HG02610 (cell line): ENCODE data around the gene FAM78B.
A peak's percentile ranks its signal among the peaks of the same experiment; 100 is the strongest.

Experiments
- ATAC-seq: cut with Tn5 transposase; IDR thresholded peaks from one replicate; pipeline ENCODE4 v1.9.1; 2021; ENCODE audit warnings: mild to moderate bottlenecking, moderate library complexity; ENCODE audit not compliant: unreplicated experiment

The FAM78B gene, protein sequence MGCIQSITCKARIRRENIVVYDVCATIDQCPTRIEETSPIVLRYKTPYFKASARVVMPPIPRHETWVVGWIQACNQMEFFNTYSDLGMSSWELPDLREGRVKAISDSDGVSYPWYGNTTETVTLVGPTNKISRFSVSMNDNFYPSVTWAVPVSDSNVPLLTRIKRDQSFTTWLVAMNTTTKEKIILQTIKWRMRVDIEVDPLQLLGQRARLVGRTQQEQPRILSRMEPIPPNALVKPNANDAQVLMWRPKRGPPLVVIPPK

DNA sequence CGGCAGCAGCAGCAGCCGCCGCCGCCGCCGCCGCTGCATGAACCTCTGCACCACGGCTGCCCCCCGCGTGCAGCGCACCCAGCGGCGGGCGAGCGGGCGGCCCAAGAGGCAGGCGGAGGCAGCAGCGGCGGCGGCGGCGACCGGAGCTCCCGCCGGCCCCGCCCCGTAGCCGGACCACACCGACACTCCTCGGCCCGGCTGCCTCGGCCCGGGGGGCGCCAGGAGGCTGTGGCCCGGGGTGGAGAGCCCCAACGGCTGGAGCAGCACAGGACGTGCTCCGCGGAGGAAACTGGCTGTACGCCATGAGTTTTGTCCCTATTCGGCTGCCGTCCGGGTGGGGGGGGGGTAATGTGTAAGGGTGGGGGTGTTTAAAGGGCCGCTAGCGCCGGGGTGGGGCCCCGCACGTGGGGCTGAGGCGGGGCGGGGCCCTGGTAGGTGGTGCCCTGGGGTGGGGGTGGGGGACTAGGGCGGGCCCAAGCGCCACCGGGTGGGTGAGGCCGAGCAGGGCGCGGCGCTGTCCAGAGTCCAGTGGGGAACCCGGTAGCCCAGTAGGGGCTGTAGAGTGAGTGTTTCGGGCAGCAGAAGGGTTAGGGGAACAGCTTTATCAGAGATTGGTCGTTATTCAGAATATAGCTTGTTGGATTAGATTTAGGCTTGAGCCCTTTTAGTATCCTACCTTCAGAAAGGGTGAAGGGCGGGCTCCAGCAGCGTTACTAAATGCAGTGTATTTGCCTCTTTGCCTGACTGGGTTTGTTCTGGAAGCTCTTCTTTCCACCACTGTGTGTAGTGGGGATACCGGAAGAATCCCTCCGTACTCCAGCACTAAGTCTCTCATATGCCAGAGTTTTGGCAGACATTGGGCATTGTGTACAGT is at the start of gene FAM78B:
Gene FAM78B, minus strand, starts transcription at position 304 of the 874 bp plus-strand sequence. CDS start 753 bp downstream, outside the sequence.
- ATAC-seq: peak; percentile 34

DNA sequence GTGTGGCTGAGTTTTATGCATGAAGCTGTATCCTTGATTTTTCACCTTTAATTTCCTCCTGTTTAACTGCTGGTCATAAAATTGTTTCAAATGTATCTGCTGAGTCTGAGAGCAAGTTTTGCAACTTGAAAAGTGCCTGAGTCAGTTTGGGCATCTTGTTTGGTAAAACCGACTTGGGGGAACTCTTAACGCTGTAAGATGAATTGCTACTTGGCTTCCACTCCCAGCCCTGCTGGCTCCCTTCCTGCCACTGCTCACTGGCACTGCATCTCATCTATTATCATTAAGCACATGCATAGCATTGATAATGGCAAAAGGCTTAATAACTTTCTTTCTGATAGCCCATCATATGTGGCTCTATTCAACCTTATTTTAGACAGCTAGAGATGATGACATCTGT is 35.7 kb upstream of the FAM78B start:
- ATAC-seq: no peak

DNA sequence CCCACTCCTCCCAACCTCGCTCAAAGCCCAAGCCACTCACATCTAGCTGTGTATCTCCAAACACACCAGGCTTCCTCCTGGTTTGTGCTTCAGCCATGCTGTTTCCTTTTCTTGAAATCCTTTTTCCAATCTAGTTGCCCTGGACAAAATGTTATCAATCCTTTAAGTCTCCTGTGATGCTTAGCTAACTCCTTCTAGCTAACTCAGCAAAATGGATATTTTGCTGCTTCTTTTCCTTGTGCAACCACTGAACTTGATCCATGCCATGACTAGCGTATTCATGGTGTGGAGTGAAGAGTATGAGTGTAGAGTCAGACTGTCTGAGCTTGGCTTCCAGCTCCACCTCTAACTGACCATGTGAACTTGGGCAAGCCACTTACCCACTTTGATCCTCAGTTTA is 33.9 kb upstream of the FAM78B start:
- no peak for ATAC-seq

DNA sequence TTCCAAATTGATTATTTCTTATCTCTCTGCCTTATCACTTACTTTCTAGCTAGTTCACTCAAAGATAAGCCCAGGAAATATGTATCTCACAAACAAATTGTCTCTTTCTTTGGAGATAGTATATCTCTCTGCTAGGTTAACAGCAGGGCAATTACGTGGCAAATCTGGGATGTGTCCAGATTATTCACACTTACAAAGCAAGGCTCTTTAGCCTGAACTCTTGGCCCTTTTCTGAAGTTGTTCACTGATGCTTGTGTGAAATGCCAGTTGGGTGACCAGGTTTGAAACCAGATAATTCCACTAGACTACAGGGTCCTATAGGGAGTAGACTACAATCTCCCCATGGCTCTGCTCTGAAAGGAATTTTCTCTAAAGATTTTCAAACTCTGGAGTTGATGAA is 30.8 kb upstream of the FAM78B start:
- no peak for ATAC-seq

DNA sequence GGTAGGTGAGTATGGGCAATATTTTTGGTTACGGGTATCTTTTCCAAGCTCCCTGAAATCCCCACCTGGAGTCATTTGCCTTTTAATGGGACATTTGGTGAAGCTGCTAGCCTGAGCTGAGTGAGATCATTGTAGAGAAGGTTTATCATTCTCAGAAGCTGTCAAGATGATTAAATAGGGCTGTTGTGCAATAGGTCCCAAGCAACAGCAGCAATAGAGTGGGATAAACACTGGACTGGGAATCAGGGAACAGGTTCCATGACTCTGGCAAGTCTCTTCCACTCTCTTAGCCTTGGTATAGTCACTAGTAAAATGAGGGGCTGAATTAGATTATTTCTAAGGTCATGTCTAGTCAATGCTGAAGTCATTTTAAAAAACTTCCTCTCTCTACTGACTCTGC is 30.3 kb upstream of the FAM78B start:
- no peak for ATAC-seq

DNA sequence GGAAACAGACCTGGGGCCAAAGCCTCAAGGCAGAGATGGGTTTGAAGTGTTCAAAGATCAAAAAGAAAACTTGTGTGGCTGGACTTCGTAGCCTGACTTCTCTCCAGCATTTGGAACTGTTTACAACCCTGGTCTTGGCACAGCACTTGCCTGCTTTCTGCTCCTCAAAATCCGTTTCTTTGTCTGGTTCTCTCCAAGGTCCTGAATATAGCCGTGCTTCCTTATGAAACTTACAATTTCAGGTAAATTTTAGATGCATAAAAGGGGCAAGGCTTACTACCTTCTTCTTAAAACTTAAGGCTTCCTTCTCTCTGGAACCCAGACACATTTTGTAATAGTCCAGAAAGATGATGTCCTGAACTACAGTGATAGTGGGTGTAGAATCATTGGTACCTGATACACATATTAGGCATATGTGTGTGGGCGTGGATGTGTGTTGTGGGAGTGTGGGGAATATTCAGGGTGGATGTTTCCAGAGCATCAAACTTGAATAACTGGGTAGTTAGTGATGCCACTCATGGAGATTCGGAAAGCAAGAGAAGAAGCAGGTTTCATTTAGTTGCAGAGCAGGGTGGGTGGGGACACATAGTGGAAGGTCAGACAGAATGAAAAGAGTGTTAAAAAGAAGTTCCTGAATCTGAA is 26.4 kb upstream of the FAM78B start:
- no peak for ATAC-seq

DNA sequence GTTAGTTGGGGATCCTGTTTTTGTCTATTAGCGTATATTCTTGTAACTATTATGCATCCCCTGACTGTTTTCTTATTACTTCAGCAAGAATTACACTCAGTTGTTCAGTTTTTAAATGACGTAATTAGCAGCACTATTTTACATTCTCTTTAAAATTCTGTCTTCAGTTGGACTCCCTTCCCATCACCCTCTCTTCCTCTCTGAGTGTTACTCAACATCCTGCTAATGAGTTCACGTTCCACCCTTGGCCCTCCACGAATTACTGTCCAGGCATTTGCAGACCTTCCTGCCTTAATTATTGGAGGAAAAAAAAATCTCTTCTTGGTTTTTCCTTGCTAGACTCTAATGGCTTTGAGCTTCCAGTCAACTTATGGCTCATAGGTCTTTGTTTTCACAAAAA is 23.6 kb upstream of the FAM78B start:
- no peak for ATAC-seq

DNA sequence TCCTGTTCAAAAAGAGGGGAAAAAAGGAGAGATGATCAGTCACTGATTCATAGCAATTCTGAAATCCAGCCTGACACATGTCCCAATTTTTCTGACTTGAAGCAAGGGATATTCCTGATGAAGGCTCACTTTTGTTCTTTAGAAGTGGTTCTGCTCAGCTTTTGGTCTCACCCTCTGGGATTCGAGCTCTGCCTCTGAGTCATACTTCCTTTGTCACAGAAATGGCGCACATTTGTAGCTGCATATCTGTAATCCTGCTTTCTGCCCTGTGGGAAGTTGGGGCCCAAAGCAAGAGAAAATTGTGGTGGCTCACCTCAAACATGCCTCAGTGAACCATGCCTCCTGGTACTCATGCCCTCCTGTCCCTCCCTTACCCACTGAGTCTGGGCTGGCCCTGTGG is 22.3 kb upstream of the FAM78B start:
- no peak for ATAC-seq

DNA sequence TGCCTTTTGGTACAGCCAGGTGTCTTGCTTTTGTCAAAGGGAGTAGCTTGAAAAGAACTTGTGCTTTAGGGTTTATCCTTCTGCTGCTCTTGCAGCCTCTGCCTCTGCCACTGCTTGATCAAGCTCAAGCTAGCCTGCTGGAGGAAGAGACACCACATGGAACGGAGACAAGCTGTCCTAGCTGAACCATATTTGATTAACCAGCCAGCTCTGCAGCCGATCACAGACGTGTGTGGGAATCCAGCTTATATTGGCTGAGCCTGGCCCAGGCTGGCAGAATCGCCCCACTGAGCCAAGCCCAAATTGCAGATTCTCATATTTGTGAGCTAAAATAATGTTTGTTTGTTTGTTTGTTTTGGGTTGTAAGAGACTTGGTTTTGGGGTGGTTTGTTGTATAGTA is 18.7 kb upstream of the FAM78B start:
- no peak for ATAC-seq

DNA sequence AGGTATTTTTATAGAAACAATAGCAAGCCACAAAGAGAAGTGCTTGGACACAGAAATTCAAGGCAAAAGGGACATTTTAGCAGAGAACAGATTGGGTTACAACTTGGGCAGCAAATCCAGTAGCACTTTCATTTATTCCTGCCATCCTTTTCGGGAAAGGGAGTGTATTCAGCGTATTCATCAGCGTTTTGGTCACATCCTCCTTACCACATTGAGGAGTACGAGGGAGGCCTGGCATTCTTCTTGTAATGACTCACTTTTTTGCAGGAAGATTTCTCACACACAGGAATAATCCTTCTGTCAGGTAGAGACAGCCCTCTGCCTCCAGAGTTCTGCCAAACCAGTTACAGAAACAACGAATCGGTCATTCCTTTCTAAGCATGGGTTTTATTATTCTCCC is 18.1 kb upstream of the FAM78B start:
- ATAC-seq: no peak

DNA sequence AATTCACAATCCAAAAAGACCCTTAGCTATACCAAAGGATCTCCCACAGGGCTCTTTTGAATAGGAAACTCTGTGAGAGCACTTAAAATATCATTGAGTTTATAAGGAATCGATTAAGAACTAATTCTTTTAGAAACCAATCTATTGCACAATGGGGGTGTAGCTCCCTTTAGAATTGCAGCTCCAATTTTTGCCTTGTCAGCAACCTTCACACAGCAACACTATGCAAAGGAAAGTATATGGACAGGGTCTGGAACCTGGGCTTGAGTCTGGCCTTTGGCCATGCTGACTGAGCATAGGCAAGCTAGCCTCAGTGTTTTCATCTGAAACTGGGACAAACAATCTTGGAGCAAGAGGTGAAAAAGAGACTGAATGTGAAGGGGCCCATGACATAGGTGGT is 17.2 kb upstream of the FAM78B start:
- no peak for ATAC-seq

DNA sequence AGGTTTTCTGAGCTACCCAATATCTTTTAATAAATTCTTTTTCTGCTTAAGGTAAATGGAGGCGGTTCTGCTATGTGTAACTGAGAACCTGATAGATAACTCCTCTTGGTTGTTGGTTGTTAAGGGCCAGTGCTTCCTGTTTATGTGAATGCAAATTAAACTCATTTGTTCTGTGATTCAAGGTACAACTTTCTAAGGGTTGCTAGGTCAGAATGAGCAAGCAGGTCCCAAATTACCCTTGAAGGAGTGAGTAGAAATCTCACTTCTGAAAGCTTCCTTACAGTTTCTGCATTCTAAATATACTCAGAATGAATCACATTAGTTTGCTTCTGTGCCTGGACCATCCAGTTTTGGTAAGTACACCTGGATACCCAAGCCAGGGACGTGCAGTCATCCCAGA is 15.5 kb upstream of the FAM78B start:
- ATAC-seq: peak; percentile 72

DNA sequence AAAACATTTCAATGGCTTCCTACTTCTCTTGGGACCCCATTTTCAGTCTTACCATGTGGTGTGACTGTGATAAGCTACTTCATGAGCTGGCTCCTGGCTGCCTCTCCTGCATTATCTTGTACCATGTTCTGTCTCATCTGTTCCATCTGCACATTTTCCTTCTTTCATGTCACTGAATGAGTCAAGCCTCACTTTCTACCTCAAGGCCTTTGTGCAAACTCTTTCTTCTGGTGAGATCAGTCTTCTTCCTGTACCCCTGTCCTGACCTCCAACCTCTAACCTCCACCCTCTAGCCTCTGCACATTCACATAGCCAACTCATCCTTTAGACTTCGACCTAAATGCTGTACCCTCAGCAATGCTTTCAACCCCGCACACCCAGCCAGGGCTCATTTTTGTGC is 9.6 kb upstream of the FAM78B start:
- ATAC-seq: peak; percentile 17

DNA sequence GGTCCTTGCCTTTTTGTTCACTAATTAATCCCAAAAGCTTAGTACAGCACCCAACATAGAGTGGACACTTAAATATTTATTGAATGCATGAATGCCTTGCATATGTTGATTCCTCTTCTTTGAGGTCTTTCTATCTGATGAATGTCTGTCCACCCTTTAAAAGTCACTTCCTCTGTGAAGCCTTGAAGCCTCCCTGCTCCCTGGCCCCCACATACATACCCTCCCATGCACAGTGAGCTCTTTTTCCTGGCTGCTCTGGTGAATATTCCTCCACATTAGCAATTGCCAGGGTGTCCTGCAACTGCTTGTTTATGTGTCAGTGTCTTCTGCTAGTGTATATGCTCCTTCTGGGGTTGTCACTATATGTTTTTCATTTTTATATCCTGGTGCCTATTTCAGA is 8.2 kb upstream of the FAM78B start:
- no peak for ATAC-seq

DNA sequence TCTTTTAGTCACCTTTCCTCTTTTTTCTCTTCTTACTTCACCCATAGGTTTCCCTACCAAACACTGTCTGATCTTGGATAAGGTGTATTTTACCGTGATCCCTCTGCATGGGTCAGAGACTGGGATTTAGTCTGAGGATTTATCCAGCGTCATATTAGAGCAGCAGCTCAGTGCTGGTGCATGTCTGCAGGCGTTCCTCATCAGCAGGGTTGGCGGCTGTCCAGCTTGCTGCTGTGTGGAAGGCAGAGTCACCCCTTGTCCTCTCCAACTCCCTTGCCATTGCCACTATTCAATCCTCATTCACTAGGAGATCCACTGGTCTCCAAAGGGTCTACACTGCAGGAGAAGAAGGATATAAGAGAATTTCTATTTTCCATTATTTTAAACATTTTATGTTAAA is 7.3 kb upstream of the FAM78B start:
- ATAC-seq: no peak

DNA sequence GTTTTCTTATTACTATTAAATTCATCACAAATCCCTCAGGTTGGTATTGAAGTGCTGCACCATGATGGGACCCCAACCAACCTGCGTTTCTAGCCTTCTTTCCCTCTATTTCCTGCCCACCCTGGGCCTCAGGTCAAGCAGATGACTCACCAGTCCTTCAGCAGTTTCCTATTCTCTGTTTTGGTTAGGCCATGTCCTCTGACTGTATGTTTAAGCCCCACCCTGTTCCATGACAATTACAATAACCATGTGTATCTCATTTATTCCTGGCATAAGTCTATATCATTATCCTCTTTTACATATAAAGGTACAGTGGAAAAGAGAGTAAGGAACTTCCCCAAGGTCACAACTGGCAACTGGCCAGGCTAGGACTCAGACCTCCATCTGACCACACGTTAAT is 5.3 kb upstream of the FAM78B start:
- ATAC-seq: no peak

DNA sequence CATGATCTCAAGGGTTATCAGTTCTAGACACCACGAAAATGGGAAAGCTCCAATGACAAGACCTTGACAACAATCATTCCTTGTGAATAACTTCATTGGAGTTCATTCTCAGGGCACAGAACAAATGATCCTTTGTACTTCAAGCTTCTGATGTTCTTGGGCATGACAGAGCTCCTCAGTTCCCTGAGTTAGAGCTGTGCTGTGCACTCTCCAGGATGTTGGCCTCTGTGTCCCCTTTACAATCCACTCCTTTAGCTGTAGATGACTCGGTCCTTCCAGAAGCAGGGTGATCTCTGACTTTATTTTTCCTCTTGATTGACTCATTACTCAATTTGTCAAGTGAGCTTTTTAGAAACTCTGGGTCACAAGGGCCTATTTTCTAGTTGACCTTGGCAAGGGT is 3.9 kb upstream of the FAM78B start:
- no peak for ATAC-seq

DNA sequence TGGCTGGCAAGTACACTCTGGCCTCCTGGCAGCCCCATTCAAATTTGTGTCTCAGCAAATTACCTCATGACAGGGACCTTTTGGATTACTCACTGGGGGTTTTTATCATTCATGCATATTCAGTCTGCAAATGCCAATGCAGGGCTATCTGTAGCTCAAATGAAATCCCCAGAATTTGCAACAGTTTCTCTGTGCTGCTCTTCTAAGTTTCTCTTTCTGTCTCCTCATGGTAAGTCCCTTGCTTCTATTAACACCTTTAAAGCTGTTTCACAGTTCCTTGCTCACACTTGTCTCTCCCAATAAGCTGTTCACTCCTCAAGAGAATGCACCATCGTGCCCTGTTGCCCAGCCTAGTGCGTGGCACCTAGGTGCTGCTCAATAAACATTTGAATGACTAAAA is 3.3 kb upstream of the FAM78B start:
- ATAC-seq: peak; percentile 71

DNA sequence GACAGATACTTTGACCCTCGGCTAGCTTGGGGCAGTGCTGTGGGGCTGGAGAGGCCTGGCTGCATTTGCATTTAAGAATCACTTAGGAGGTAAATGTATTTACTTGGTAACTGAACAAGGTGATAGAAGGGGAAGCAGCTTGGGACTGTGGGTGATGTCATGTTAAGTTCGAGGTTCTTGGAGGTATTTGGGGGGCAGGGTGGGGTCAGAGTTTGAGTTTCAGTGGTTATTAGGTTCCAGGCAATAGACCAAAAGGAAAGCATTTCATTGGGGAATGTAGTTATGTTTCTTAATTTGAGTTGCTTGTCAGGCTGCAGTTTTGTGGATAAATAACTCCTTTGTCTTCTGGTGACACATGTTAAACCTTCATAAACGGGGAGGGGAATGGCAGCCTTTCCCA is 2.4 kb upstream of the FAM78B start:
- ATAC-seq: no peak

DNA sequence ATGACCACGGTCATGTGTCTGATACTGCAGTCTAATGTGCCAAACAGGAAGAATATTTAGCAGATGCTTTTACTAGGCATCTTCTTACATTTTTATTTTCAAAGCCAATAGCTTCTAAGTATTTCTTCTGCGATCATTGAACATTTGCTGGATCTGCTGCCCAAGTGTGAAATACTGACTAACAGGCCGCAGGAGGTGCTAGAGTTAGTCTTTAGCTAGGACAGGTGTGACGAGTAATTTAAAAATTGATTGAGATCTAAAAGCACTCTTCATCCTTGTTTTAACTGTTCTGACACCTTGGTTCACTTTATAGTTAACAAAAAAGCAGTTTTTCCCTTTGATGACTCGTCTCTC is 748 bp upstream of the FAM78B start:
- no peak for ATAC-seq

DNA sequence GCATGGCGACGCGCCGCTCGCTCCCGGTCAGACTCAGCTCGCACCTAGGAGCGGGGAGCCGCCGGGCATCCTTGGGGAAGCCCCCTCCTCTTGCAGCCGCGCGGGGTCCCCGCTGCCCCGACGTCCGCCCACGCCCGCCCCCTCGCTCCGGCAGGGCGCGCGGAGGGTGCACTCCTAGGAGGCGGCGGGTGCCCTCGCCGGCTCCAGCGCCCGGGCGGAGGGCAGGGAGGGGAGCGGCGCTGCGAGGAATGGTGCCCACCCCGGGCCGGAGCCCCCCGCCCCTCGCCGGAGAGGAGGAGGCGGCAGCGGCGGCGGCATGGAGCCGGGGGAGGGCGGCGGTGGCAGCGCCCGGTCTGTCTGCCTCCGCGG is 488 bp downstream of the FAM78B start:
- ATAC-seq: peak; percentile 0

DNA sequence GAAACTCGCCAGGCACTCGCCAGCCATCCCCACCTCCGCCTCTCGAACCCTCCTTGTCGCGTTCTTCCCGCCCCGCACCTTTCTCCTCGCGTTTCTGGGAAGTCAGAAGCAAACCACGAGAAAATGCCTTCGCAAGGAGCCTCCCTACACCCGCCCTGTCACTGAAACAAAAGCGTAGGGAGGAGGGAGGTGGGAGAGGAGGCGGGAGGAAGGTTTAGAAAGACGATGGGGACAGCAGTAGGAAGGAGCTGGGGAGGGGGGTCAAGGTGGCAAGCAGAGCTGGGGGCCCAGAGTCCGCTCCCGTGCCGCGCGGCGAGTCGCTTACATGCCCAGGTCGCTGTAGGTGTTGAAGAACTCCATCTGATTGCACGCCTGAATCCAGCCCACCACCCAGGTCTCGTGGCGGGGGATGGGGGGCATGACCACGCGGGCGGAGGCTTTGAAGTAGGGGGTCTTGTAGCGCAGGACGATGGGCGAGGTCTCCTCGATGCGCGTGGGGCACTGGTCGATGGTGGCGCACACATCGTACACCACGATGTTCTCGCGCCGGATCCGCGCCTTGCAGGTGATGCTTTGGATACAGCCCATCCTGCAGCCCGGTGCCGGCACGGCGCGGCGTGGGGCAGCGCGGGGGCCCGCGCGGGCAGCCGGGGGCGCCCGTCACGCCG is 1.0 kb downstream of the FAM78B start:
- no peak for ATAC-seq
